Sigmoid colon (tissue), 3 donors: ENCODE results near the gene ACTN4.

ENCODE experiments used
- CTCF ChIP-seq, 4 experiments: fragments of 450-650 bp in 3 of 4; fragments of 200-600 bp in 1 of 4; IDR thresholded peaks; one replicate each; pipeline ENCODE4 v1.5.1; 2016 to 2019; ENCODE audit warnings: antibody characterized with exemption in 4 of 4, mild to moderate bottlenecking in 3 of 4, moderate library complexity in 2 of 4
- POLR2A ChIP-seq, 2 donors: fragments of 450-650 bp; IDR thresholded peaks; one replicate each; pipeline ENCODE4 v1.6.1; 2016; ENCODE audit warnings: antibody characterized with exemption in 2 of 2, mild to moderate bottlenecking in 2 of 2, moderate library complexity in 2 of 2

GRCh38 chr19:38700350-38700901 is 53.0 kb downstream of the ACTN4 start:
- TF ChIP-seq CTCF (IDR thresholded peaks at IDR 0.05) (no peak), POLR2A (IDR thresholded peaks at IDR 0.05) (no peak)
